H4 (cell line): ENCODE measurements around the gene ELOVL1. TPM values are rescaled to one million over a fixed set of nuclear protein-coding genes. Genes with fewer than 3 reads are reported as not detected.
"Not testable (repeated sequence)": the region's sequence is repeated elsewhere in the genome, so short reads cannot be mapped to it uniquely, and the experiment has no call there.

Experiments used
- DNase-seq: peaks from one replicate; pipeline ENCODE4 v3.0.0-alpha.2; 2015; ENCODE audit warnings: low spot score
- total RNA-seq: library from RNA; depleted of rRNA; stranded (reverse); fragments of >200 nt; shearing (Covaris generic); gene quantifications from 2 replicates; pipeline ENCODE4 v1.2.3, GENCODE V29; 2014

Gene ELOVL1
- total RNA-seq, 1 experiment from 2014 or later: 138 TPM

GRCh38 chr1:43382027-43382779 lies 14.4 kb upstream of the ELOVL1 start:
- DNase-seq: no peak

- DNase-seq: no peak
Observed at GRCh38 chr1:43381612-43382011, 13.8 kb upstream of the ELOVL1 start.

- no peak for DNase-seq
Observed at GRCh38 chr1:43379476-43379875, 11.7 kb upstream of the ELOVL1 start.

DNA sequence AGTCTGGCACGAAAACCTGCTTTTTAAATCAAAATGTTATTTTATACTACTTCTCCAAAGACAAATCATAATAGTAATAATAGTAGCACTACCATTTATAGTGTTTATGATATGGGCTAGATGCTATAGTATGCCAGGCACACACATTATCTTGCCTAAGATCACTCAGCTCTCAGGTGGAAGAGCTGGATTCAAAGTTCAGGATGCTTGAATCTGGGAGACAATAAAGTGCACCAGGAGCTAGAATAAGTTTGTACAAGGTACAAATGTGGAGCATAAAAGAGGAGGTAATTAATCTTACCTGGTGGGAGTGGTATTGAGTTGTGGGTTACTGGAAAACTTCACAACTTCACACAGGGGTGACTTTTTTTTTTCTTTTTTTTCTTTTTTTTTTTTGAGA lies 10.0 kb upstream of the ELOVL1 start:
- no peak for DNase-seq

DNA sequence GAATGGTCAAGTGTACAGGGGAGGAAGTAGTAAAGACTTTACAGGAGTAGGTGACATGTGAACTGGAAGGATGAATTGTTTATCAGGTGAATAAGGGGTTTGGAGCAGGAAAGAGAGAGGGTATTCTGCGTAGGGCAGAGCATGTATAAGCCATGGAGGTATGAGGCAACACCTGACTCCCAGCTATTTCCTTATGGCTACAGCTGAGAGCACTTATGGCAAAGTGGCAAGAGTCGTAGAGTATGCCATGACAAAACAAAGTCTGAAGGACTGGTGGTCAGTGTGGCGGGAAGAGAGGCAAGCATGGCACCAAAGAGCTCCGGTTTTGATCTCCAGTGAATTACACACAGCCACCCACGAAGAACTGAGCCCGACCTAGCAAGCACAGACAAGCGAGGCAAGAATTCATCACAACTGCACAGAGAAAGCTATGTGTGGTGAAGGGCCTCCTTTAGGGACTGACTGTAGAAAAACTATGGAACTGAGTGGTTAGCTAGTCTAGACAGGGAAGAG lies 9.0 kb upstream of the ELOVL1 start:
- no peak for DNase-seq

DNA sequence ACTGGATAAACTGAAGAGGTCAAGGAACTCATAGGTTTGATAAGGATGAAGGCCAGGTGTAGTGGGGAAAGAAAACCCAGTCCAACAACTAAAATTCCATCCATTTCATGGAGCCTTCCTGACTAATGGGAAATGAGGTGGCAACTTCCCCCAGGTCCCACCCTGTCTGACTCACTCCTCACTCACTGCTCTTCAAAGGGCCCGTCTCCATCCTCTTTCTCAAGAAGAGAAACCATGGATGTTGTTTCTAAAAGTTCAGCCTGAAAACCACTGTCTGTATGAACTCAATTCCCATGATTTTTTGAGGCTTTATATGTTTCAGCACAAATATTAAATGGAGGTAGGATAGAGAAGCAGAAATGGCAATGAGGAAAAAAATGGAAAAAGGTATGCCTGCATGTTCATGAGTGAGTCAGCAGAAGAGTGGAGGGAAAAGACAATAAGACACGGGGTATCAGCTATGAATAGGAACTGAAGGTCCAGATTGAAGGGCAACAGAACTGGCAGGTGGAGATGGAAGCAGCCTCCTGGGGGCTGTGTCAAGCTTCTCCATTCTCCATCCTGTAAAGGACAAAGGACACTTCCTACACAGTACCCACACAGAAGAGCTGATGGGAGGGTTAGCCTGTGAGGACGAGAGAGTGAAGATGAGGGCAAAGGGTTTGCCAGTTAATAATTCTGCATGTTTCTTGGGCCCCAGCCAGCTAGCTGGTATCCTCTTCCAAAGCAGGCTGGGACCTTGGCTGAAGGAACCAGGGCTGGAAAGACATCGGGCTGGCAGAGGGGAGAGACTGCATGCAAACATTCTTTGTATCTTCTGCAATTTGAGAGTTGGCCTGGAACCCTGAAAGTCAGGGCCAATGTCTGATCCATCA lies 5.5 kb upstream of the ELOVL1 start:
- DNase-seq: peak; percentile 58

DNA sequence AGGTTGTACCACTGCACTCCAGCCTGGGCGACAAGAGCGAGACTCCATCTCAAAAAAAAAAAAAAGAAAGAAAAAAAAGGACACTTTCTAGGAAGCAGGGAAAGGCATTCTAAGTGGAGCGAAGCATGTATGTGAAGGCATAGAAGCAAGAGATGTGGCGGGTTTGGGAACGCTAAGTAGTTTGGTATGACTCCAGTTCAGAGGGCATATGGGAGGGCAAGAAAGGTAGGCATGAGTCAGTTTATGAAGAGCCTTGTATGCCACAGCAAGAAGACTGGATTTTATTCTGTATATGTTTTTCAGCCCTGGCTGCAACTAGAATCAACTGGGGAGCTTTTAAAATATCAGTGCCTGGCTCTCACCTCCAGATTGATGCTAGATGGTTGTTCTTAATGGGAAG lies 4.4 kb upstream of the ELOVL1 start:
- no peak for DNase-seq

DNA sequence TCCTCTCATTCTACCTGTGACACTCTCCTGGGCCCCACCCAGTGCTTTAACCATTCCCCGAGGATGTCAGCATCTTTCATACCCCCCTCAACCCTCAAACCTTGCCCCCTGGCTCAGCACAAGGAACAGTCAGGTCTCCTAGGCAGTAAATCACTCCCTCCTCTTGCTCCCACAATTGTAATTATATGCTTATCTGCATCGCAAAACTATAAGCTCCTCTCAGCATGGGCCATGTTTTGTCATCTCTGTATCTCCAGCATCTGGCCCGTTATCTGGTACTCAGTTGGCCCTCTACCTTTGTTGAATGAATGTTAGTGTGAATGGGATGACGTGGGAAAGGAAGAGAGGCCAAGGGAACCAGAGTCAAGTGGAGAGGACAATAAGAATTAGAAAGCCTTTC lies 2.8 kb upstream of the ELOVL1 start:
- DNase-seq: no peak

- not testable (repeated sequence) for DNase-seq
Observed at GRCh38 chr1:43369779-43370178, 2.0 kb upstream of the ELOVL1 start.

- no peak for DNase-seq
Observed at GRCh38 chr1:43368646-43369020, 822 bp upstream of the ELOVL1 start.

- DNase-seq: peak; percentile 57
Observed at GRCh38 chr1:43367026-43367903, 546 bp downstream of the ELOVL1 start.

DNA sequence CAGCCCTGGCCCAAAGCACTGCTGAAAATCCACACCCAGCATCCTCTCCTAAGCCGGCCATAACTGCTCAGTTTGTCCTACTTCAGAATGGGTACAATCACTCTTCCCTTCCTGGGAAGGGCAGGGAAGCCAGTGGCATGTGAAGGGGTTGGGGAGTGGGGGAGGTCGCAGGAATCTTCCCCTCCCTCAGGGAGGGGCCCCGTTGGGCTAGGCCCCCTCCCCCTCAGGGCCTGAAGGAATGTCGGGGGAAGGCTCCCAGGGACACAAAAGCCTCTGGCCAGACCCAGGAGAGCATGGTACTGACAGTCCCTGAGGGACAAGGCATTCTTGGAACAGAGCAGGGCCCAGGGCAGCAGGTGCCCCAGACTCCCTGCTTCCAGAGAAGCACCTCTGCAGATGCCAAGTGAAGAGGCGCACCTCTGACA lies 1.2 kb downstream of the ELOVL1 start:
- no peak for DNase-seq

DNA sequence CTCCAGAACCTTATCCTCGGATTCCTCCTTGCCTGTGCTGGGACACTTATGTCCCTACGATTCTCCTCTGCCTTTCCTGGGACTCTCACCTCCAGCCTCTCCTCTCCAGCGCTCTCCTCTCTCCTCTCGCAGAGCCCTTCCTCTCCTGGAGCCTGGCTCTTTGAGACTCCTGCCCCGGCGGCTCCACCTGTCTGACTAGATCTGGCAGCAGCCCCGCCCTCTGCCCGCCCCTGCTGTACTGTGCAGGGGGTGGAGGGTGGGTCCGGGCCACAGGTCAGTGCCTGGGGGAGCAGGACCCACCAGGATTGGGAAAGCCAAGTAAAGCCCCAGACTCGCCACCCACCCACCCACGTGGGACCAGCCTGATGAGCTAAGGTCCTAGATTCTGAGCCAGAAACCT lies 1.6 kb downstream of the ELOVL1 start:
- no peak for DNase-seq

DNA sequence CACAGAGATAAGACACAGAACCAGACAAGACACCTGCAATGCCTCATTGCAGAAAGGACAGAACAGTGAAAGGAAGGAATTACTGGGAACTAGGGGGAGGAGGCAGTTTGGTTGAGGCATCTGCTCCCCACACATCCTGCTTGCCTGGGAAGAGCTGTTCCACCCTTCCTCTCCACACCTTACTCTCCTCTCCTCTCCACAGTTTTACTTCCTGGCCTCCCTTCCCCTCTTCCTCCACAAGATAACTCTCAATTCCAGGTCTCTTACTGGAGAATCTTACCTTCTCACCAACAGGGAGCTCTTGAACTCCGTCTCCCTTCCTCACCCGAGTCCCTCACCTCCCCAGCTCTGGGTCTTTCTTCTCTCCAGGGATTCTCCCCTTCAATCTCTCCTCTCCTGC lies 2.1 kb downstream of the ELOVL1 start:
- DNase-seq: no peak

DNA sequence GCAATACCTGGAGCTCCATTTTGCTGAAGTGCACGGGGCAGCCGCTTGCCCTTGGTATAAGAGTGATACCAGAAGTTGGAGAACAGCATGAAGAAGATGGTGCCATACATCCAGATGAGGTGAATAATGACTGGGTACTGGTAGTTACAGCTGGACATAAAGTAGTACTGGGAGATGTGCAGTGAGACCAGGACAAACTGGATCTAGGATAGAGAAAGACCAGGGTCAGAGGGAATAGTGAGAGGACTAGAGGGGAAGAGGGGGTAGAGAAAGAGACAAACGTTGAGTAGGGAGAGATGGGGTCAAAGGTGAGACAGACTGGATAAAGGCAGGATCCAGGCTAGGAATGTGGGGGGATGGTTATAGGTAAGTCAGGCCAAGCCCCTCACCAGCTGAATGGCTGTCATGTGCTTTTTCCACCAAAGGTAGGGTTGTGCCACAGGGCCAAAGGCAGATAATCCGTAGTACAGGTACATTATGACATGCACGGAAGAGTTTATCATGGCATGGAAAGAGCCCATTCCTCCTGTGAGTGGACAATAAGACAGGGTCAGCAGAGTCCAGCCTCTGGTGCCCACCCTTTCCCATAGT lies 3.8 kb downstream of the ELOVL1 start:
- no peak for DNase-seq

- no peak for DNase-seq
Observed at GRCh38 chr1:43363283-43363934, 4.4 kb downstream of the ELOVL1 start.

DNA sequence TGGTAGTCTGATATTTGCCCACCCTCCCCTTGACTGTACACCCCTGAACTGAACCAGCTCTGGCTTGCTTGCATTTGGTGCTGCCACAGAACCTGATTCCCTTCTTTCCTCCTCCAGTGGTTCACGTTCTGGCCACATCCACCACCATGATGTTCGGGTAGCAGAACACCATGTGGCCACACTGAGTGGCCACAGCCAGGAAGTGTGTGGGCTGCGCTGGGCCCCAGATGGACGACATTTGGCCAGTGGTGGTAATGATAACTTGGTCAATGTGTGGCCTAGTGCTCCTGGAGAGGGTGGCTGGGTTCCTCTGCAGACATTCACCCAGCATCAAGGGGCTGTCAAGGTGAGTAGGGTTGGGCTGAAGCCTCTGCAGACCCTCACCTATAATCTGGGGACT lies 7.2 kb downstream of the ELOVL1 start:
- DNase-seq: no peak

DNA sequence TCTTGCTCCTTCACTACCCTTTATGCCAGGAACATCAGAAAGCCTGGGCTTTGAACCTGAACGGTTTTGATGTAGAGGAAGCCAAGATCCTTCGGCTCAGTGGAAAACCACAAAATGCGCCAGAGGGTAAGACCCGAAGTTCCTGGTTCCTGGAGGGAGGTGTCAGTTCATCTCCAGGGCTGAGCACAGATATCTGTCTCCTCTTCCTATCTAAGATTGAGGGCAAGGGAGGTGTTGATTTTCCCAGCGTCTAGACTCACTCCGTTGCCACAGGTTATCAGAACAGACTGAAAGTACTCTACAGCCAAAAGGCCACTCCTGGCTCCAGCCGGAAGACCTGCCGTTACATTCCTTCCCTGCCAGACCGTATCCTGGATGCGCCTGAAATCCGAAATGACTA lies 8.1 kb downstream of the ELOVL1 start:
- DNase-seq: no peak

DNA sequence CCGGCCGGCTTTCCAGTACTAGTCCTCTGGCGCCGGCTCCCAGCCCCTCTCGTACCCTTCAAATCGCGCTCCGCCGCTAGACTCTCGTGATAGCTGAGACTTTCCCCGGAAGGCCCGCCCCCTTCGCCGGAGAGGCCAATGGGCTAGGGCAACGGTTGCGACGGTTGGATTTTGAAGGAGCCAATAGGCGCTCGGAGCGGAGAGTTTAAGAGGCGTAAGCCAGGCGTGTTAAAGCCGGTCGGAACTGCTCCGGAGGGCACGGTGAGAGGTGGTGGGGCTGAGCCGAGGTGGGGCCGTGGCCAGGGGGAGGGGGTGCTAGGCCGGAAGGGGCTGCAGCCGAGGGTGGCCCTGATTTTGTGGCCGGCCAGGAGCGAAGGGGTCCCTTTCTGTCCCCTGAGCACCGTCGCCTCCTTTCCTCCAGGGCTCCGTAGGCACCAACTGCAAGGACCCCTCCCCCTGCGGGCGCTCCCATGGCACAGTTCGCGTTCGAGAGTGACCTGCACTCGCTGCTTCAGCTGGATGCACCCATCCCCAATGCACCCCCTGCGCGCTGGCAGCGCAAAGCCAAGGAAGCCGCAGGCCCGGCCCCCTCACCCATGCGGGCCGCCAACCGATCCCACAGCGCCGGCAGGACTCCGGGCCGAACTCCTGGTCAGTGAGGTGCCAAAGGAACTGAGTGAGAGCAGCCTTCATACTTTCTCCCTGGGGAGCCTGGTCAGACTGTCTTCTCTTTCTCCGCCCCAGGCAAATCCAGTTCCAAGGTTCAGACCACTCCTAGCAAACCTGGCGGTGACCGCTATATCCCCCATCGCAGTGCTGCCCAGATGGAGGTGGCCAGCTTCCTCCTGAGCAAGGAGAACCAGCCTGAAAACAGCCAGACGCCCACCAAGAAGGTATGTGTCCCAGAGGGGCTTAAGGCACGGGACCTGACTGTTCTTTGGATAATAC lies 8.8 kb downstream of the ELOVL1 start, which contains the start of gene CDC20:
Gene CDC20 (plus strand): TSS at position 236 of the 948 bp plus-strand sequence. CDS start 235 bp downstream, at position 471.
- DNase-seq: peak; percentile 98
